ENCODE results near the gene RTKN. TPM values are rescaled to one million over a fixed set of nuclear protein-coding genes. Genes with fewer than 3 reads are reported as not detected.

Gene RTKN
- total RNA-seq, 1 experiment from 2014 or later = 94.0 TPM

DNA sequence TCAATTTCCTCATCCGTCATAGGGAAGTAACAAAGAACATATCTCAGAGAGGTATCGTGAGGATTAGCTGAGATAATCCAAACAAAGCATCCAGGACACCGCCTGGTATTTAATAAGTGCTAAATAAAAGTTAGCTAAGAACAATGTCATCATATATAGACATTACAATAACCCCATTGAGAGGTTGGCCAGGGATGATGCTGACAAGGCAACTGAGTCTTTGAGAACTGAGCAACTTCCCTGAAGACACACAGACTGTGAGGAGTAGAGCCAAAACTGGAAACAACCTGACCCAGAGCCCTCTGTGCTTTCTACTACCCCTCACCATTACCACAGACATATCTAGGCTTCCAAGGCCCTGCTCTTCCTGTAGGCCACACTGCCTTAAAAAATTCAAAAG is 60.0 kb downstream of the RTKN start:
- Histone ChIP-seq H3K9me3 (ENCODE audit: control insufficient read depth in 1 of 2, insufficient read depth in 1 of 2, low read depth in 1 of 2, low read length in 2 of 2) (no peaks in the 10 kb centered on the region), H3K9ac (ENCODE audit: low read length) (no peak overlapping the region), H2AFZ (ENCODE audit: low read depth, low read length, poor library complexity, severe bottlenecking) (no peak overlapping the region), H3K79me2 (ENCODE audit: insufficient read depth, low read length) (peaks cover 43% of the 10 kb centered on the region), H3K9me2 (ENCODE audit: insufficient read depth) (no peaks in the 10 kb centered on the region), H4K20me1 (ENCODE audit: insufficient read depth) (no peaks in the 10 kb centered on the region), H3K4me2 (ENCODE audit: low read length) (no peak overlapping the region), H3K4me1 (ENCODE audit: control insufficient read depth in 1 of 2, insufficient read depth in 2 of 2, low read length in 2 of 2) (peaks cover 4 to 10% of the 10 kb centered on the region in 2 experiments; a peak in 3 of 4 replicates), H3K27ac (ENCODE audit: low read depth, low read length) (no peak overlapping the region), H3K27me3 (ENCODE audit: insufficient read depth, low read length) (no peaks in the 10 kb centered on the region), H3K4me3 (replicated peaks in 1 of 2; ENCODE audit: low read depth in 1 of 2, low read length in 2 of 2) (no peak overlapping the region), H3K36me3 (ENCODE audit: control insufficient read depth in 1 of 2, insufficient read depth in 2 of 2, low read length in 2 of 2) (peaks cover 0 to 7% of the 10 kb centered on the region in 2 experiments; a peak in 2 of 4 replicates)
- TF ChIP-seq POLR2AphosphoS5 (IDR thresholded peaks at IDR 0.05; ENCODE audit: low read depth, low read length) (no peak), SIN3A (IDR thresholded peaks at IDR 0.05; ENCODE audit: low read depth) (no peak), EZH2 (IDR thresholded peaks at IDR 0.05) (no peak), ZNF274 (IDR thresholded peaks at IDR 0.05; ENCODE audit: low read depth, low read length) (no peak), RAD21 (IDR thresholded peaks at IDR 0.05; ENCODE audit: low read depth) (no peak), JUND (IDR thresholded peaks at IDR 0.05) (no peak), CEBPB (IDR thresholded peaks at IDR 0.05; ENCODE audit: low read depth) (no peak), TCF7L2 (IDR thresholded peaks at IDR 0.05; ENCODE audit: borderline replicate concordance, extremely low read depth, insufficient read depth, insufficient read length) (no peak), EGR1 (IDR thresholded peaks at IDR 0.05; ENCODE audit: low read depth) (no peak), CBX3 (IDR thresholded peaks at IDR 0.05; ENCODE audit: low read depth) (no peak), YY1 (IDR thresholded peaks at IDR 0.05; ENCODE audit: extremely low read depth, insufficient replicate concordance, low read depth, low read length) (no peak), SRF (IDR thresholded peaks at IDR 0.05; ENCODE audit: low read depth) (no peak), SP1 (IDR thresholded peaks at IDR 0.05; ENCODE audit: low read depth) (no peak), ZFX (IDR thresholded peaks at IDR 0.05) (no peak), POLR2A (IDR thresholded peaks at IDR 0.05; ENCODE audit: borderline replicate concordance, extremely low read depth, insufficient read depth, insufficient read length) (no peak), EZH2phosphoT487 (IDR thresholded peaks at IDR 0.05; ENCODE audit: borderline replicate concordance) (no peak), ELF1 (IDR thresholded peaks at IDR 0.05; ENCODE audit: borderline replicate concordance, low read depth) (no peak)
- TF ChIP-seq, protein P1, sequence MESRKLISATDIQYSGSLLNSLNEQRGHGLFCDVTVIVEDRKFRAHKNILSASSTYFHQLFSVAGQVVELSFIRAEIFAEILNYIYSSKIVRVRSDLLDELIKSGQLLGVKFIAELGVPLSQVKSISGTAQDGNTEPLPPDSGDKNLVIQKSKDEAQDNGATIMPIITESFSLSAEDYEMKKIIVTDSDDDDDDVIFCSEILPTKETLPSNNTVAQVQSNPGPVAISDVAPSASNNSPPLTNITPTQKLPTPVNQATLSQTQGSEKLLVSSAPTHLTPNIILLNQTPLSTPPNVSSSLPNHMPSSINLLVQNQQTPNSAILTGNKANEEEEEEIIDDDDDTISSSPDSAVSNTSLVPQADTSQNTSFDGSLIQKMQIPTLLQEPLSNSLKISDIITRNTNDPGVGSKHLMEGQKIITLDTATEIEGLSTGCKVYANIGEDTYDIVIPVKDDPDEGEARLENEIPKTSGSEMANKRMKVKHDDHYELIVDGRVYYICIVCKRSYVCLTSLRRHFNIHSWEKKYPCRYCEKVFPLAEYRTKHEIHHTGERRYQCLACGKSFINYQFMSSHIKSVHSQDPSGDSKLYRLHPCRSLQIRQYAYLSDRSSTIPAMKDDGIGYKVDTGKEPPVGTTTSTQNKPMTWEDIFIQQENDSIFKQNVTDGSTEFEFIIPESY (IDR thresholded peaks at IDR 0.05; ENCODE audit: extremely low read depth, insufficient replicate concordance, low read length) = no peak
- TF ChIP-seq, protein P2, sequence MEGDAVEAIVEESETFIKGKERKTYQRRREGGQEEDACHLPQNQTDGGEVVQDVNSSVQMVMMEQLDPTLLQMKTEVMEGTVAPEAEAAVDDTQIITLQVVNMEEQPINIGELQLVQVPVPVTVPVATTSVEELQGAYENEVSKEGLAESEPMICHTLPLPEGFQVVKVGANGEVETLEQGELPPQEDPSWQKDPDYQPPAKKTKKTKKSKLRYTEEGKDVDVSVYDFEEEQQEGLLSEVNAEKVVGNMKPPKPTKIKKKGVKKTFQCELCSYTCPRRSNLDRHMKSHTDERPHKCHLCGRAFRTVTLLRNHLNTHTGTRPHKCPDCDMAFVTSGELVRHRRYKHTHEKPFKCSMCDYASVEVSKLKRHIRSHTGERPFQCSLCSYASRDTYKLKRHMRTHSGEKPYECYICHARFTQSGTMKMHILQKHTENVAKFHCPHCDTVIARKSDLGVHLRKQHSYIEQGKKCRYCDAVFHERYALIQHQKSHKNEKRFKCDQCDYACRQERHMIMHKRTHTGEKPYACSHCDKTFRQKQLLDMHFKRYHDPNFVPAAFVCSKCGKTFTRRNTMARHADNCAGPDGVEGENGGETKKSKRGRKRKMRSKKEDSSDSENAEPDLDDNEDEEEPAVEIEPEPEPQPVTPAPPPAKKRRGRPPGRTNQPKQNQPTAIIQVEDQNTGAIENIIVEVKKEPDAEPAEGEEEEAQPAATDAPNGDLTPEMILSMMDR (IDR thresholded peaks at IDR 0.05 in 2 of 3, conservative IDR thresholded peaks at IDR 0.05 in 1 of 3; ENCODE audit: borderline replicate concordance in 1 of 3, insufficient read depth in 1 of 3, low read depth in 2 of 3, low read length in 2 of 3) = no peak
- TF ChIP-seq, protein P3, sequence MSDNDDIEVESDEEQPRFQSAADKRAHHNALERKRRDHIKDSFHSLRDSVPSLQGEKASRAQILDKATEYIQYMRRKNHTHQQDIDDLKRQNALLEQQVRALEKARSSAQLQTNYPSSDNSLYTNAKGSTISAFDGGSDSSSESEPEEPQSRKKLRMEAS (IDR thresholded peaks at IDR 0.05) = no peak
- ATAC-seq (no peak), DNase-seq (ENCODE audit: low read depth, low spot score) (no peak)
- POLR2A ChIA-PET = no interaction called here
- BruUV-seq (replicated peaks) = no TSS peak
- intact Hi-C loops (cut with micrococcal nuclease) = no loop called here
- CTCF ChIA-PET = no interaction called here
- RAD21 ChIA-PET (ENCODE audit: low non-redundant PET in 1 of 2, low total read pairs in 2 of 2, uncharacterized antibody in 2 of 2, unreplicated experiment in 2 of 2) = no interaction called here
